H9 (cell line): Measurements from ENCODE around the gene MTHFD1L. TPM values are rescaled to one million over a fixed set of nuclear protein-coding genes. Genes with fewer than 3 reads are reported as not detected.

ENCODE experiments used
- DNase-seq: peaks from one replicate; pipeline ENCODE4 v3.0.0-alpha.2; 2017
- H2AFZ ChIP-seq: one replicate; pipeline ENCODE4 v1.6.1; 2013; ENCODE audit warnings: mild to moderate bottlenecking, low read length, control low read depth, moderate library complexity
- H2AK5ac ChIP-seq: 2 replicates; pipeline ENCODE4 v1.6.1; 2013; ENCODE audit warnings: low read length, control low read depth, mixed read lengths; ENCODE audit not compliant: insufficient read length
- H2BK120ac ChIP-seq: one replicate; pipeline ENCODE4 v1.6.1; 2013; ENCODE audit warnings: low read depth, mild to moderate bottlenecking, low read length, control low read depth, inconsistent platforms; ENCODE audit not compliant: poor library complexity, severe bottlenecking
- H2BK12ac ChIP-seq: 2 replicates; pipeline ENCODE4 v1.6.1; 2013; ENCODE audit warnings: low read length, control low read depth, mixed read lengths, low read depth; ENCODE audit not compliant: insufficient read length
- H2BK15ac ChIP-seq: 2 replicates; pipeline ENCODE4 v1.6.1; 2013; ENCODE audit warnings: low read depth, low read length, control low read depth
- H2BK20ac ChIP-seq: one replicate; pipeline ENCODE4 v1.6.1; 2013; ENCODE audit warnings: low read depth, mild to moderate bottlenecking, low read length, control low read depth, inconsistent platforms; ENCODE audit not compliant: poor library complexity, severe bottlenecking
- H2BK5ac ChIP-seq: 2 replicates; pipeline ENCODE4 v1.6.1; 2013; ENCODE audit warnings: low read length, control low read depth, mixed read lengths; ENCODE audit not compliant: insufficient read length
- H3K14ac ChIP-seq: 2 replicates; pipeline ENCODE4 v1.6.1; 2013; ENCODE audit warnings: low read length, control low read depth; ENCODE audit not compliant: insufficient read depth
- H3K18ac ChIP-seq: 2 replicates; pipeline ENCODE4 v1.6.1; 2013; ENCODE audit warnings: low read depth, mild to moderate bottlenecking, mixed read lengths, low read length, control low read depth; ENCODE audit not compliant: insufficient read length
- H3K23ac ChIP-seq: 2 replicates; pipeline ENCODE4 v1.6.1; 2013; ENCODE audit warnings: low read length, control low read depth, mixed read lengths, low read depth; ENCODE audit not compliant: insufficient read length
- H3K23me2 ChIP-seq: 2 replicates; pipeline ENCODE4 v1.6.1; 2013; ENCODE audit warnings: low read depth, mild to moderate bottlenecking, mixed read lengths, low read length, control low read depth; ENCODE audit not compliant: insufficient read length, poor library complexity, severe bottlenecking
- H3K27ac ChIP-seq: 2 replicates; pipeline ENCODE4 v1.5.1; 2013; ENCODE audit warnings: low read length, control low read depth, mixed read lengths, low read depth; ENCODE audit not compliant: insufficient read length
- H3K27me3 ChIP-seq: 2 replicates; pipeline ENCODE4 v1.6.1; 2013; ENCODE audit warnings: low read length, control low read depth, inconsistent platforms; ENCODE audit not compliant: insufficient read depth
- H3K4ac ChIP-seq: 2 replicates; pipeline ENCODE4 v1.6.1; 2013; ENCODE audit warnings: low read depth, mild to moderate bottlenecking, control low read depth, inconsistent platforms, low read length, moderate library complexity
- H3K4me1 ChIP-seq: 2 replicates; pipeline ENCODE4 v1.6.1; 2013; ENCODE audit warnings: low read length, control low read depth, inconsistent platforms; ENCODE audit not compliant: insufficient read depth
- H3K4me2 ChIP-seq: 2 replicates; pipeline ENCODE4 v1.6.1; 2013; ENCODE audit warnings: low read length, control low read depth, mixed read lengths; ENCODE audit not compliant: insufficient read length, insufficient read depth
- H3K56ac ChIP-seq: 2 replicates; pipeline ENCODE4 v1.6.1; 2013; ENCODE audit warnings: low read depth, mild to moderate bottlenecking, mixed read lengths, low read length, control low read depth; ENCODE audit not compliant: insufficient read length
- H3K79me1 ChIP-seq: 2 replicates; pipeline ENCODE4 v1.6.1; 2013; ENCODE audit warnings: low read depth, mild to moderate bottlenecking, moderate library complexity, low read length, control low read depth, inconsistent platforms; ENCODE audit not compliant: insufficient read depth, poor library complexity, severe bottlenecking
- H3K79me2 ChIP-seq: 2 replicates; pipeline ENCODE4 v1.6.1; 2013; ENCODE audit warnings: low read length, control low read depth, inconsistent platforms; ENCODE audit not compliant: insufficient read depth
- H3K9ac ChIP-seq: 2 replicates; pipeline ENCODE4 v1.6.1; 2013; ENCODE audit warnings: low read length, control low read depth, mixed read lengths; ENCODE audit not compliant: insufficient read length; ENCODE audit errors: extremely low read depth
- H3K9me3 ChIP-seq: one replicate; pipeline ENCODE4 v1.6.1; 2013; ENCODE audit warnings: low read depth, low read length, inconsistent platforms; ENCODE audit not compliant: control insufficient read depth
- H3T11ph ChIP-seq: one replicate; pipeline ENCODE4 v1.6.1; 2013; ENCODE audit warnings: mild to moderate bottlenecking, low read length, control low read depth, inconsistent platforms
- H4K20me1 ChIP-seq: one replicate; pipeline ENCODE4 v1.6.1; 2013; ENCODE audit not compliant: control insufficient read depth, insufficient read length, insufficient read depth
- H4K5ac ChIP-seq: 2 replicates; pipeline ENCODE4 v1.6.1; 2013; ENCODE audit warnings: low read depth, mild to moderate bottlenecking, mixed read lengths, low read length, control low read depth; ENCODE audit not compliant: insufficient read length
- H4K8ac ChIP-seq: replicated peaks from 2 replicates; pipeline ENCODE4 v1.6.1; 2013; ENCODE audit warnings: low read length, control low read depth, mixed read lengths, low read depth; ENCODE audit not compliant: insufficient read length
- H4K91ac ChIP-seq: 2 replicates; pipeline ENCODE4 v1.6.1; 2013; ENCODE audit warnings: low read depth, mild to moderate bottlenecking, moderate library complexity, mixed read lengths, low read length, control low read depth; ENCODE audit not compliant: insufficient read length
- H3K27ac Mint-ChIP-seq, 3 experiments: 2 replicates in 2 of 3; 3 replicates in 1 of 3; pipeline ENCODE4 v1.8.0; 2020 to 2021; ENCODE audit warnings: mixed read lengths in 3 of 3, mild to moderate bottlenecking in 1 of 3, moderate library complexity in 1 of 3
- H3K27me3 Mint-ChIP-seq: 2 replicates; pipeline ENCODE4 v1.8.0; 2021; ENCODE audit warnings: low read depth, mild to moderate bottlenecking, moderate library complexity, mixed read lengths
- H3K36me3 Mint-ChIP-seq, 3 experiments: 2 replicates in 2 of 3; 3 replicates in 1 of 3; pipeline ENCODE4 v1.8.0; 2020 to 2021; ENCODE audit warnings: low read depth in 3 of 3, mixed read lengths in 3 of 3; ENCODE audit not compliant: insufficient read depth in 1 of 3
- H3K4me1 Mint-ChIP-seq, 2 experiments: 2 replicates each; pipeline ENCODE4 v1.8.0; 2020; ENCODE audit warnings: mixed read lengths in 2 of 2
- H3K4me3 Mint-ChIP-seq, 2 experiments: 2 replicates in 1 of 2; 3 replicates in 1 of 2; pipeline ENCODE4 v1.8.0; 2020 to 2021; ENCODE audit warnings: mild to moderate bottlenecking in 2 of 2, mixed read lengths in 2 of 2, moderate library complexity in 1 of 2
- H3K9me3 Mint-ChIP-seq, 2 experiments: 2 replicates in 1 of 2; 3 replicates in 1 of 2; pipeline ENCODE4 v1.8.0; 2020; ENCODE audit warnings: mild to moderate bottlenecking in 2 of 2, mixed read lengths in 2 of 2, moderate library complexity in 1 of 2
- CTCF ChIP-seq: fragments of 200-600 bp; sonication (generic); conservative IDR thresholded peaks from 3 replicates; pipeline ENCODE4 v1.8.0; 2021; ENCODE audit warnings: antibody characterized with exemption, mild to moderate bottlenecking
- WGBS: extraction: QIAGEN DNeasy Blood & Tissue Kit; methylation state at CpG from one replicate; pipeline ENCODE4 v1.1.7; 2013; ENCODE audit warnings: missing lambda C conversion rate, low lambda C conversion rate, mixed read lengths; ENCODE audit not compliant: insufficient read length; ENCODE audit errors: extremely low coverage; 5-methylcytosine and 5-hydroxymethylcytosine counted together
- total RNA-seq: library from RNA; stranded (reverse); gene quantifications from 2 replicates; pipeline ENCODE4 v1.2.1, GENCODE V29; 2021

Gene MTHFD1L
- total RNA-seq, 1 experiment from 2014 or later: 90.2 TPM

GRCh38 chr6:151071295-151071694, 205.8 kb downstream of the MTHFD1L start:
- H3K4ac ChIP-seq: no peak overlapping the region
- H3K9me3 Mint-ChIP-seq: no peaks in the 10 kb centered on the region; a peak in 1 of 5 replicates
- no peak overlapping the region for H2BK15ac ChIP-seq
- DNase-seq: no peak
- H2BK120ac ChIP-seq: no peak overlapping the region
- H3K23me2 ChIP-seq: no peaks in the 10 kb centered on the region
- no peak overlapping the region for H3K9ac ChIP-seq
- no peak overlapping the region for H3T11ph ChIP-seq
- no peak overlapping the region for H2AK5ac ChIP-seq
- no peaks in the 10 kb centered on the region for H3K4me1 ChIP-seq
- no peak overlapping the region for H2BK5ac ChIP-seq
- no peak overlapping the region for H4K5ac ChIP-seq
- no peaks in the 10 kb centered on the region for H3K79me1 ChIP-seq
- no peak overlapping the region for H2AFZ ChIP-seq
- no peak overlapping the region for H3K56ac ChIP-seq
- H3K27me3 ChIP-seq: no peaks in the 10 kb centered on the region
- no peak overlapping the region for H4K8ac ChIP-seq
- H3K36me3 Mint-ChIP-seq: peaks cover 2 to 11% (median 10%) of the 10 kb centered on the region in 3 experiments; a peak in 4 of 7 replicates
- no peak overlapping the region for H4K91ac ChIP-seq
- H3K4me3 Mint-ChIP-seq: no peak overlapping the region
- H2BK20ac ChIP-seq: no peak overlapping the region
- no peak overlapping the region for H3K4me2 ChIP-seq
- H4K20me1 ChIP-seq: no peaks in the 10 kb centered on the region
- no peak overlapping the region; a peak in 1 of 7 replicates for H3K27ac Mint-ChIP-seq
- H3K9me3 ChIP-seq: no peaks in the 10 kb centered on the region
- no peak overlapping the region for H3K23ac ChIP-seq
- H2BK12ac ChIP-seq: no peak overlapping the region
- no peak overlapping the region for H3K18ac ChIP-seq
- no peak overlapping the region for H3K27ac ChIP-seq
- no peaks in the 10 kb centered on the region for H3K4me1 Mint-ChIP-seq
- no peak for TF ChIP-seq CTCF
- no peaks in the 10 kb centered on the region for H3K27me3 Mint-ChIP-seq
- H3K14ac ChIP-seq: no peak overlapping the region
- no CpG with 5 or more reads among the region's 8 CpGs for WGBS
- no peaks in the 10 kb centered on the region for H3K79me2 ChIP-seq
